ENCODE measurements around the gene SYT1. TPM values are rescaled to one million over a fixed set of nuclear protein-coding genes. Genes with fewer than 3 reads are reported as not detected.
"Not testable (repeated sequence)": the region's sequence is repeated elsewhere in the genome, so short reads cannot be mapped to it uniquely, and the experiment has no call there.

Gene SYT1
- total RNA-seq, 3 donors from 2014 or later: 1.4 to 11.8 (median 2.0) TPM

GRCh38 chr12:79422060-79422812, 557.7 kb downstream of the SYT1 start:
- TF ChIP-seq, protein P1, sequence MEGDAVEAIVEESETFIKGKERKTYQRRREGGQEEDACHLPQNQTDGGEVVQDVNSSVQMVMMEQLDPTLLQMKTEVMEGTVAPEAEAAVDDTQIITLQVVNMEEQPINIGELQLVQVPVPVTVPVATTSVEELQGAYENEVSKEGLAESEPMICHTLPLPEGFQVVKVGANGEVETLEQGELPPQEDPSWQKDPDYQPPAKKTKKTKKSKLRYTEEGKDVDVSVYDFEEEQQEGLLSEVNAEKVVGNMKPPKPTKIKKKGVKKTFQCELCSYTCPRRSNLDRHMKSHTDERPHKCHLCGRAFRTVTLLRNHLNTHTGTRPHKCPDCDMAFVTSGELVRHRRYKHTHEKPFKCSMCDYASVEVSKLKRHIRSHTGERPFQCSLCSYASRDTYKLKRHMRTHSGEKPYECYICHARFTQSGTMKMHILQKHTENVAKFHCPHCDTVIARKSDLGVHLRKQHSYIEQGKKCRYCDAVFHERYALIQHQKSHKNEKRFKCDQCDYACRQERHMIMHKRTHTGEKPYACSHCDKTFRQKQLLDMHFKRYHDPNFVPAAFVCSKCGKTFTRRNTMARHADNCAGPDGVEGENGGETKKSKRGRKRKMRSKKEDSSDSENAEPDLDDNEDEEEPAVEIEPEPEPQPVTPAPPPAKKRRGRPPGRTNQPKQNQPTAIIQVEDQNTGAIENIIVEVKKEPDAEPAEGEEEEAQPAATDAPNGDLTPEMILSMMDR (IDR thresholded peaks at IDR 0.05): no peak
- Histone ChIP-seq H3K36me3 (ENCODE audit: low read depth) (no peaks in the 10 kb centered on the region), H3K9me3 (no peaks in the 10 kb centered on the region), H3K4me3 (no peak overlapping the region), H3K4me1 (ENCODE audit: low read depth) (peaks cover 5% of the 10 kb centered on the region)
- intact Hi-C loops (cut with DNase I, micrococcal nuclease): no loop called here
- no peak for DNase-seq
- ATAC-seq: no peak

GRCh38 chr12:79423560-79423959, 559.0 kb downstream of the SYT1 start:
- TF ChIP-seq, protein P1 (IDR thresholded peaks at IDR 0.05): no peak
- no peak for DNase-seq
- H3K36me3 ChIP-seq (ENCODE audit: low read depth): no peaks in the 10 kb centered on the region
- ATAC-seq: no peak
- intact Hi-C loops (cut with DNase I, micrococcal nuclease): no loop called here
- H3K4me3 ChIP-seq: no peak overlapping the region
- peaks cover 5% of the 10 kb centered on the region for H3K4me1 ChIP-seq (ENCODE audit: low read depth)
- H3K9me3 ChIP-seq: no peaks in the 10 kb centered on the region

- ATAC-seq: no peak
- Histone ChIP-seq H3K4me1 (ENCODE audit: low read depth) (peaks cover 5% of the 10 kb centered on the region), H3K36me3 (ENCODE audit: low read depth) (no peaks in the 10 kb centered on the region), H3K9me3 (no peaks in the 10 kb centered on the region), H3K4me3 (no peak overlapping the region)
- intact Hi-C loops (cut with DNase I, micrococcal nuclease): no loop called here
- TF ChIP-seq, protein P1 (IDR thresholded peaks at IDR 0.05): no peak
- no peak for DNase-seq
Measured at GRCh38 chr12:79424109-79424721, 559.6 kb downstream of the SYT1 start.

- H3K36me3 ChIP-seq (ENCODE audit: low read depth): no peaks in the 10 kb centered on the region
- intact Hi-C loops (cut with DNase I, micrococcal nuclease): no loop called here
- no peak overlapping the region for H3K4me3 ChIP-seq
- no peaks in the 10 kb centered on the region for H3K4me1 ChIP-seq (ENCODE audit: low read depth)
- DNase-seq (no peak), ATAC-seq (no peak)
- H3K9me3 ChIP-seq: no peaks in the 10 kb centered on the region
- TF ChIP-seq, protein P1 (IDR thresholded peaks at IDR 0.05): no peak
Measured at GRCh38 chr12:79426121-79426520, 561.5 kb downstream of the SYT1 start.

- ATAC-seq; H3K36me3 ChIP-seq (ENCODE audit: low read depth); intact Hi-C loops (cut with DNase I, micrococcal nuclease); DNase-seq; H3K4me3 ChIP-seq; H3K4me1 ChIP-seq (ENCODE audit: low read depth); H3K9me3 ChIP-seq: not testable (repeated sequence)
Measured at GRCh38 chr12:79426744-79427143, 562.2 kb downstream of the SYT1 start.

DNA sequence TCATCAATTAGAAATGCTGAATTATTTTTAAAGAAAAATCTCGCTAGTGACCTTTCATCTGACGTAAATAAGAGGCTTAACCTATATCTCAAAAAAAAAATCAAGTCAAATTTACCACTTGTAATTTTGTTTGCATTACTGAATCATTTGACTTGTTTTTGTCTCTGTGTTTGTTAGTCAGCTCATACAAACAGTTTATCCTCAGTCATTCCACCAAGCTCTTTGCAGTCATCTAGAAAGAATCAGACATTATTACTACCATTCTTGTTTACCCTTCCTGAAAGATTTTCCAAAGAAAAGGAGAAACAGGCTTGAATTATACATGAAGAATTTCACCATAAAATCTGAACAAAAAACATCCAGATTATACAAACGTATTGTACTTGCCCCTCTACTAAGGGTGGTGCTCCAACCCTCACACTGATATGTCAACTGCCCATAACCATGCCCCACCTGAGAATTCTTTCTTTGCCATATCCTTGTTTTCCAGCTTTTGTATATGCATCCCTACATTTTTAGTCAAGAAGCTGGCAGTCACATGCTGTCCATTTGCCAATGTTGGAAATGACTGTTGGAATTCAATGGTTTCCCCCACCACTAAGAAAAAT, 569.0 kb downstream of the SYT1 start:
- TF ChIP-seq, protein P1 (IDR thresholded peaks at IDR 0.05): no peak
- no peak for ATAC-seq
- intact Hi-C loops (cut with DNase I, micrococcal nuclease): no loop called here

More for the DNA sequence above, 569.0 kb downstream of the SYT1 start:
- no peak for DNase-seq
- H3K9me3 ChIP-seq: no peaks in the 10 kb centered on the region
- H3K4me3 ChIP-seq: no peak overlapping the region
- H3K4me1 ChIP-seq (ENCODE audit: low read depth): no peaks in the 10 kb centered on the region
- no peaks in the 10 kb centered on the region for H3K36me3 ChIP-seq (ENCODE audit: low read depth)
